Islet of Langerhans (tissue), 1 donor: ENCODE data around the gene USP16.
A peak's percentile ranks its signal among the peaks of the same experiment; 100 is the strongest.
"Not testable (repeated sequence)": the region's sequence is repeated elsewhere in the genome, so short reads cannot be mapped to it uniquely, and the experiment has no call there.

Source experiments
- FAIRE-seq: peaks from one replicate; lab custom pipeline; 2011; peaks lifted over from hg19 to GRCh38; lab: Jason Lieb, UNC

USP16 gene

DNA sequence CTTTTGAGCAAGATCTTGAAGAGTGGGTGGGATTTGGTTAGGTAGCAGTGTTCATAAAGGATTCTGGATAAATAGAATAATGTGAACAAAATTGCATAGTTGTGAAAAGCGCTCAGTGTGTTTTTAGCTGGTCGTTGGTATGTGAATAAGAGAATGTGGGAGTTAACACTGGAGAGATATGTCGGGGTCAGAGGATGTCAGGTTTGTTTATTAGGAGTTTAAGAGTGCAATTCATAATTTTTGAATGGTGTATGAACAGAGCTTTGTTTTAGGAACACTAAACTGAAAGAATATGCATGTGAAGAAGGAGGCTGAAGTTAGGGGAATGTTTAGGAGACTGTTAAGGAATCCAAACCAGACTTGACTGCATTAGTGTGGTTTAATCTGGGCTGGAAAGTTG lies 9.4 kb downstream of the USP16 start:
- FAIRE-seq, result no peak

DNA sequence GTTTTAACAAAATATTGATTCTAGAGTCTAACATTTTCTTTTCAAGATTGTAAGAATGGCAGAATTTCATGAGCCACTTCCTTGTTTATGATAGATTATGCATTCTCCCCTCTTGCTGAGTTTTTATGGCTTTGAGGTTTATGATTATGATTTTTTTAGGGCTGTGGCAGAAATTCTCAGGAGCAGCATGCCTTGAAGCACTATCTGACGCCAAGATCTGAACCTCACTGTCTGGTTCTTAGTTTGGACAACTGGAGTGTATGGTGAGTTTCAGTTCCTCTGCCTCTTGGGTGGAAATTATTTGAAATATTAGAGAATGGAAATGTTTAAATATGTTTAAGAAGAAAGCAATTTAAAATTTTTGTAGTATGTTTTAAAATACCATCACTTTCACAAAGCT lies 10.2 kb downstream of the USP16 start:
- FAIRE-seq, result no peak

DNA sequence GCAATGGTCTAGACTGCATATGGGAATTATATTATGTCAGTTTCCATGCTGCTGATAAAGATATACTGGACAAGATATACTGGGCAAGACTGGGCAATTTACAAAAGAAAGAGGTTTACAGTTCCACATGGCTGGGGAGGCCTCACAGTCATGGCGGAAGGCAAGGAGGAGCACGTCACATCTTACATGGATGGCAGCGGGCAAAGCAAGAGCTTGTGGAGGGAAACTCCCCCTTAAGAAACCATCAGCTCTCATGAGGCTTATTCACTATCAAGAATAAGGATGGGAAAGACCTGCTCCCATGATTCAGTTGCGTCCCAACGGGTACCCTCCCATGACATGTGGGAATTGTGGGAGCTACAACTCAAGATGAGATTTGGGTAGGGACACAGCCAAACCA lies 27.8 kb downstream of the USP16 start:
- FAIRE-seq, result no peak

DNA sequence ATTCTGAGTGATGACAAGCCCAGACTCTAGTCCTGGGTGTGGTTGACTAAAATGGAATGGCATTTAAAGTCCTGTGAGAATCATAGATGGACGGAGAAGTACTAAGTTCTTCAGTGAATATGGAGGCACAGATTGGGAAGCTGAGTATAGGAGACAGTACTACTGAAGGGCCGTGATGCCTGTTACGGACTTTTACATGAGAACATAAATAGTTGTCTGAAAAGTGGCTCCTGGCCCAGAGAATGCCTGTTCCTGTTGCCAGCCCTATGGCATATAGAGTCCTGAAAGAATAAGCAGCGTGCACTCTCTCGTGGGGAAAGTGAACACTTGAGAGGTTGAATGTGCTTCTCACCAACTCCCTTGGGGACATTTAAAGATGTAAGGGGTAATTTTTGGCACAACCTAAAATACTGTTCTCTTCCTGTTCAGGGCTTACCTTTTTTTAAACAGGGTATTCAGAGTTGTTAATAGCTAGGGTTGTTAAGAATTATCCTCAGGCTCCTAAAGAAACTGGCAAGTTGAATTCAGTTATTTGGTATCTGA lies 28.6 kb downstream of the USP16 start:
- no peak for FAIRE-seq

DNA sequence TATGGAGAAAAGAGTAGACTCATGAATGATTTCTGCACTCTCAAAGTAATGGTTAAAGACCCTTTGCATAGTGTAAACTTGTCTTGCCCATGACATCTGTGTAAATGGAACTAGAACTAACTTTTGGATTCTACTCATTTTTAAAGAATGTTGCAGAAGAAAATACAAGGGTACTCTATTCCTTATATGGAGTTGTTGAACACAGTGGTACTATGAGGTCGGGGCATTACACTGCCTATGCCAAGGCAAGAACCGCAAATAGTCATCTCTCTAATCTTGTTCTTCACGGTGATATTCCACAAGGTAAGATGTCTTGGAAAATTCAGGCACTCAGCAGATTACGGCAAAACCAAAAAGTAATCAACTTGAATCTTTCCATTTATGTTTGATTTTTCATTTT lies 29.2 kb downstream of the USP16 start:
- FAIRE-seq, result no peak

DNA sequence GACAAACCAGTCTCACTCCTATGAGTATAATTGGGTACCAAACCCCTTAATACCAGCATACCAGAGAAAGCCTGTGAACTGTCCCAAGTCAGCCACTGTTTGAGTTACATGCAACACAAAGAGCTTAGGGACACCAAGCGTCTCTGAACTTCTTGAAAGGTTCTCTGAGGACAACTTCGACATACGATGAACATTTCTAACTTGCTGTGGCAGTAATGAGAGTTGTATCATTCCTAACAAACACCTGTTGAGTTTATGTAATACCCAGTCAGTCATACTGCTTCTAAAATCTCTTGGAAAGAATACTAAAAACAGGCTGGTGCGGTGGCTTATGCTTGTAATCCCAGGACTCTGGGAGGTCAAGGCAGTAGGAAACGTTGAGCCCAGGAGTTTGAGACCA lies 30.6 kb downstream of the USP16 start:
- FAIRE-seq, result no peak

DNA sequence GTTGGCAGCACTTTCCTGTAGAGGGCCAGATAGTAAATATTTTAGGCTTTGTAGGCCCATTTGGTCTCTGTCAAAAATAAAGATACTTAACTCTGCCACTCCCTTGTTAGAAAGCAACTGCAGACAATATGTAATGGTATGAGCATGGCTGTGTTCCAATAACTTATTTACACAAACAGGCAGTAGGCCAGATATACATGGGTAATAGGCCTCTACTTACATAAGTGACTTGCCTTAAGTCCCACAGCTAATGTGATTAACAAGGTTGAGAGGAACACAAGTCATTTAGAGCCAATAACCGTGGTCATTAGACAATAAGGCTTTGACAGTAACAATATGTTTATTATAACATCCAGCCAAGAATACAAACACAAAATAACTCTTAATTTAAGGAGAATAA lies 31.5 kb downstream of the USP16 start:
- FAIRE-seq, result no peak

DNA sequence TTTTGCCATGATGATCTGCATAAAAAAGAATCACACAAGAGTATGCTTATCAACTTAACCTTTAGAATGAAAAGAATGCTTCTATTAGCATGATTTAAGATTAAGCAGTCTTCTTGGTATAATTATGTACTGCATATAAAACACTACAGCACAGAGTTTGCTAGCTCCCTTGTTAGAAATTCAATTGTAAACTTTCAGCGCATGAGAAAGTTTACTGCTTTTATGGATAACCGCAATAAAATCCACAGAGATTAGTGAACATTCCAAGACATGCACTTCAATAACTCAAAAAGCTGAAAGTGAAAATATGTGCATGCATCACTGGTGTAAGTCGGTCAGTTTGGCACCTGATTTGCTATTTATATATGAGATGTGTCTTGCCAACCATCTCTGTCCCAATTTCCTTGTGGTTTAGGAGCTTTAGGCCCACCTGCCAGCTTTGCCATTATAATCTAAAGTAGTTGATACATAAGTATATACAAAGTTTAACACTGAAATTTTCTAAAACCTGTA lies 32.1 kb downstream of the USP16 start:
- FAIRE-seq, result no peak

DNA sequence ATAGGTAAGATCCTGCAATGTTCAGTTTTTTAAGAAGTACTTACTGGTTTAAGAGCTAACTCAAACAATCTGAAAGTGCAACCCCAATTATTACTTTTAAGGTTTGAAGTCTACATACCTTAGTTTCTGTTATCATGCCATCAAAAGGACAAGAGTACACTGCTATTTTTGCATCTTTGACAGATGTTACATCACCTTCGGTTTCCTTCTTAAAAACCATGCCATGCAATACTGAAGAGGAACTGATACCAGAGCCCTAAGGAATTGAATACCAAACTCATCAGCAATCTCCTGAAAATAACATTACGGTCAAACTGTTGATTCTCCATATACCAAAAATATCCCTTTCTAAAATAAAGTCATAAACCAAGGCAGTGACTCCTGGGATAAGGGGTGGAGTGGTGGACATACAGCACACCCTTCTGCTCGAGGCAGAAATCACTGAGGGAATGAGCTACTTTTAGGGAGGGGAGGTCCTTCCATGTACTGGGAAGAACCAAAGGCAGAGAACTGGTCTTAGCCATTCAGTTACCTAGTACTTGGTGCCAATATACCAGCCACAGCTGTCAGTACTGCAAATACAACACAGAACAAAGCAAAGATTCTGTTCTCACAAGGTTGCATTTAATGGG lies 40.5 kb downstream of the USP16 start:
- no peak for FAIRE-seq

DNA sequence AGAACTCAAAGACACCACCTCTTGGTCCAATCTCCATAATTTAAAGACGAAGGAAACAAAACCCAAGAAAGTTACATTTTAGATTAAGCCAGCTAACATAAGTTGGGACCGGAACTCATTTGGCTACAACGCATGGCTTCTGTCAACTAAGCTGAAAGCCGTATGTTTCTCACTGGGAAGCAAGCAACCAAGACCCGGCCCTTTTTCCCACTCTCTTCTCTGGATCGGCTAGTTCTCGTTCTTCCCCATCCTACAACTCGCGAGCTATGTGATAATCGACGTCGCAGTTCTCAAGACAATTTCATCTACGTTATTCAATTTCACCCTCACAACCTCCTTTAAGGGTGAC lies 48.4 kb downstream of the USP16 start:
- no peak for FAIRE-seq

DNA sequence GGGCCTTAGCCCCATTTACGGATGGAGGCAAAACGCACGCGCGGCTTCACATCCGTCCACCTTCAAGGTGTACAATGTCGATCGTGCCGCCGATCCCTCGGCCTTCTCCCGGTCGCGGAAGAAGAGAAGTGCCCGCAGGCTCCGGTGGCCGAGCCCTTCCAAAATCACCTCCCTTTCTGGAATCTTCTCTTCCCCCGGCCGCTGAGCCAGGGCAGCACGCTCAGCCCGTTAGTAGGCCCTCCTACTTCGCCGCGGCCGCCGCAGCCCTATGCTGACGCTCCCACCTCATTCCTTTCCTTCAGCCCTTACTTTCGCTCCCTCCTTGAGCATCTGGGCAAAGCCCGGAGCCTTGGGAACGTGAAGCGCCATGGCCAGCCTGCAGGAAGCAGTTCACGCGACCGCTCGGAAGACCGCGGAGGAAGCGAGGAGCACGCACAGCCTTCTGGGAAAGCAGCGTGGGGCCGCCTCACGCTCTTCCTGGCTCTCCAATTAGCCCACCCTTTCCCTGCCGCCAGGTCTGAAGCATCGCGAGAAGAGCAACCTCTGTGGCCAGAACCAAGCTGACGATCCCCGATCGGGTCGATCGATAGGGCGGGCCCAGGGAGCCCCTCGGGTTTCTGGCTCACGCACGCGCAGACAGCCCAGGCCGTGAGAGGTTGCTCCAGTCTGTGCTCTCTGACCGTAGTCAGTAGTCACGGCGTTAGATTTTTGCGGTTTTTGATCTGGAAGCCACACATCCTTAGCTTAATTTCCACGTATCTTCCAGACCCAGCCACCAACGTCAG lies 48.9 kb downstream of the USP16 start, which contains the start of gene CCT8:
Gene CCT8, minus strand, starts transcription at position 427 of the 785 bp plus-strand sequence. Its CDS starts 58 bp downstream, at position 369.
- FAIRE-seq, result peak; percentile 76

DNA sequence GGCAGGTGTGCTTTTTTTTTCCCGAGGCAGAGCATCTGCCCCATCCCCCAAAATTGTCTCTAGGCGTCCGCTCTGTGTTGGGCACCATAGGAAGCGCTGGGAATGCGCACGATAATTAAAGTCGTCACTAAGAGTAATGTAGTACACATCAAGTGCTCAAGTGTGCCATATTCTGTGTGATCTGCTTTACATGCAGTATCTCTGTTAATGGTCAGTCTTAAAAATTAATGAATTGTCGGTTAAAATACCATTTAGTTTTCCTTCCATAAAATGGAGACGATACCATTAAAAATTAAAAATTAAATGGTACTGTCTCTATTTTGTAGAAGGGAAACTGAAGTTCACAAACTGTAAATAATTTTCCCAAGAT lies 49.5 kb downstream of the USP16 start:
- no peak for FAIRE-seq

DNA sequence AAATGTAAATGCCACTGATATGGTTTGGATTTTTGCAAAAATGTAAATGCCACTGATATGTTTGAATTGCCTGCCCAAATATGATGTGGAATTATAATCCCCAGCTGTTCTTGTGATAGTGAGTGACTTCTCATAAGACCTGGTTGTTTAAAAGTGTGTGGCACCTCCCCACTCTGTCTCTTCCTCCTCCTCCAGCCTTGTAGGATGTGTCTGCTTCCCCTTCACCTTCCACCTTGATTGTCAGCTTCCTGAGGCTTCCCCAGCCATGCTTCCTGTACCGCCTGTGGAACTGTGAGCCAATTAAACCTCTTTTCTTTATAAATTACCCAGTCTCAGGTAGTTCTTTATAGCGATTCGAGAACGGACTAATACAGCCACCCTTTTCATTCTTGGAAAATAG lies 50.3 kb downstream of the USP16 start:
- no peak for FAIRE-seq

DNA sequence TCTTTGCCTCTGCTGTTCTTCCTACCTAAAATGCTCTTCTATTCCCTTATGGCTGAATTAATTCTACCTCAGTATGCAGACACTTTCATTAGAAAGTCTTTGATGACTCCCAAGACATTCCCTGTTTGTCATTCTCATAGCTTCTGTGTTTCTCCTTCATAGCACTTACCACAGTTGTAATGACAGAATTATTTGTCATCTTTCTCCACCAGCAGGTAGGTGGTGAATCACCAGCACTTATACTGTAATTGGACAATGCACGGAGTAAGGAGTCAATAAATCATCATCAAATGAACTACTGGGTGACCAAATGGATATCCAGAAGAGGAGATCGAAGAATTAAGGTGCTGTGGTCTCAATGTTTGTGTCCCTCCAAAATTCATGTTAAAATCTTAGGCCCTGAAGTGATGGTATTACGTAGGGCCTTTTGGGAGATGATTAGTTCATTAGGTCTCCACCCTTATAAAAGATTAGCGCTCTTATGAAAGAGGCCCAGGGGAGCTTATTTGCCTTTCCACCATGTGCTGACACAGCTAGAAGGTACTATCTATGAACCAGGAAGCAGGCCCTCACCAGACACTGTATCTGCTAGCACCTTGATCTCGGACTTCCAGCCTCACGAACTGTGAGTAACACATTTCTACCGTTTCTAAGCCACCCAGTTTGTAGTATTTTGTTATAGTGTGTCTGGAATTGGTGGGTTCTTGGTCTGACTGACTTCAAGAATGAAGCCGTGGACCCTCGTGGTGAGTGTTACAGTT lies 51.4 kb downstream of the USP16 start:
- no peak for FAIRE-seq

DNA sequence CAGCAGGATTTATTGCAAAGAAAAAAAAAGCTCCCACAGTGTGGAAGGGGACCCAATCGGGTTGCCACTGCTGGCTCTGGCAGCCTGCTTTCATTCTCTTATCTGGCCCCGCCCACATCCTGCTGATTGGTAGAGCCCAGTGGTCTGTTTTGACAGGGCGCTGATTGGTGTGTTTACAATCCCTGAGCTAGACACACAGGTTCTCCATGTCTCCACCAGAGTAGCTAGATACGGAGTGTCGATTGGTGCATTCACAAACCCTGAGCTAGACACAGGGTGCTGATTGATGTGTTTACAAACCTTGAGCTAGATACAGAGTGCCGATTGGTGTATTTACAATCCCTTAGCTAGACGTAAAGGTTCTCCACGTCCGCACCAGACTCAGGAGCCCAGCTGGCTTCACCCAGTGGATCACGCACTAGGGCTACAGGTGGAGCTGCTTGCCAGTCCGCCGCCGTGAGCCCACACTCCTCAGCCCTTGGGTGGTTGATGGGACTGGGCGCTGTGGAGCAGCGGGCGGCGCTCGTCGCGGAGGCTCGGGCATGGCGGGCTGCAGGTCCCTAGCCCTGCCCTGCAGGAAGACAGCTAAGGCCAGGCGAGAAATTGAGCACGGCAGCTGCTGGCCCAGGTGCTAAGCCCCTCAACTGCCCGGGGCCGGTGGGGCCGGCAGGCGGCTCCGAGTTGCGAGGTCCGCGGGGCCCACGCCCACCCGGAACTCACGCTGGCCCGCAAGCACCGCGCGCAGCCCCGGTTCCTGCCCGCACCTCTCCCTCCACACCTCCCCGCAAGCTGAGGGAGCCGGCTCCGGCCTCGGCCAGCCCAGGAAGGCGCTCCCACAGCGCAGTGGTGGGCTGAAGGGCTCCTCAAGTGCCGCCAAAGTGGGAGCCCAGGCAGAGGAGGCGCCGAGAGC lies 52.5 kb downstream of the USP16 start:
- not testable (repeated sequence) for FAIRE-seq

DNA sequence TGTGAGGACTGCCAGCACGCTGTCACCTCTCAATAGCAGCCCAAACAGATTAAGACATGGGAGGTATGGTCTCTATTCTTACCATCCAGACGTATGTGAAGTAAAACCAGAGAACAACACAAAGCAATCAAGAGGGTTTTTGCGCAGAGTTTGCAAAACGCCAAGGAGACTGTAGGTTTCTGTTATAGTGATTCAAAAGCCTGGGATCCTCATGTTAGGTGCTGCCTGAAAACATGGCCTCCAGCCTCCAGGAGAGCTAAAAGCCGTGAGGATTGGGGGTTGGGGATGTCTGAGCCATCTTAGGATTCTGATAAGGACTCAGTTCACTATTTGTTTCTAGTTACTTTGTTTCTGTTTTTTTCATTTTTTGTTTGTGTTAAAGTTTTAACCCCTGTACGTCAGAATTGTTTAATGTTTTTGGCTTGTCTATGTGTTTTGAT lies 53.2 kb downstream of the USP16 start:
- FAIRE-seq, result peak; percentile 36

DNA sequence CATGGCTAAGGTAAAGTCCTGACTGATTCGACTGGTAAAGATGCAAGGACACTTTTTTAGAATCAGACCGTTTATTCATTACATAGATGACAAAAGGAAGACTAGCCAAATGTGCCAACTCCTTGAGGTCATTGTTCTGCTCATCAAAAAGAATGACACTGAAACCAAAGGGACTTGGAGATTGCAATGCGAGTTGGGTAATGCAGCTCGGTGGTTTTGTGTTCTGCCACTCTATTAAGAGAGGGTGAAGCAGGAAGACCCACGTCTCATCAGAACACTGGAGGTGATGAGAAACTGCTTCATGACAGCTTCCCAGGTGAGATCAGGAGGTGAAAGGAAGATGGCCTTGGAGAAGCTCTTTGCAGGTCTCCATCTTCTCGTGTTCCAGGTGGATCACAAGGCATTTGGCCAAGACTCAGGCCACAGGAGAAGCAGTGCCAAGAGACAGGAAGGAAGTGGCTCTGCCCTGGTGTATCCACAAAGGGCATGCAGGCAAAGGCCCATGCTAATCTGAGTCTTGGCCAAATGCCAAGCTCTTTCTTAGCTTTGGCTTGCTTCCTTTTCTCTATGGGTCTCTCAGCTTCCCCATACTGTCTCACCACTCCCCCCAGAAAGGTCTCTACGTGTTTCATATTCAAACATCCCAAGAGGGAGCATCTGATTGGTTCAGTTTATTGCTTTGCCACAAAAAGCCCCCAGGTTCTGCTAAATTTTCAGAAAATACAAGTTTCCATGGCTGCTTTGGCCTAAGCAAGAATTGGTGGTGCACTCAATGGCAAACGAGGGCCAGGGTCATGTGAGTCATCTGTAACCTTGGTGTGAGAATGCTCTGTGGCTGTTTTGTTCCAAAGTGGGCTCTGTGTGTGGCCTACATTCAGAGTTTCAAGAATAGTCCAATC lies 54.6 kb downstream of the USP16 start:
- no peak for FAIRE-seq

DNA sequence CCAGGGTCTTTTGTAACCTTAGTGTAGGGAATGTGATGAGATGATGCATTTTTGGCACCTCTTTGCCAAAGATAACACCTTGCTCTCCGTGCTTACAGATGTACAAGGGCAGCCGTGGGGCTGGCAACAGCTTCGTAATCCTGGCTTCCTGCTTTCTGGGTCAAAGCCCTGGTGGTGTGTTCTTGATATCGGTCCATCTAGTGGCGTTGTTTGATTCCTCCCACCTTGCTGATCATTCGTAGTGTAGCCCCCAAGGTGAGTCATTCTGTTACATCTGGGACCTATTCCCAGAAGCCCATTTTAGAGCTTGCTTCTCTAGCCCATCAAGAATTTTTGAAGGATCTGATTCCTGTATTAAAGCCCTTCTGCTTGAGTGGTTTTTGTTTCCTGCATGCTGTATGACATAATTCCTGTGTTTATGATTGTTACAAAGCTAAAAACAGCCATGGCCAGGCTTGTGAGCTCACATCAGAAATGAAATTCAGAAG lies 56.0 kb downstream of the USP16 start:
- no peak for FAIRE-seq

DNA sequence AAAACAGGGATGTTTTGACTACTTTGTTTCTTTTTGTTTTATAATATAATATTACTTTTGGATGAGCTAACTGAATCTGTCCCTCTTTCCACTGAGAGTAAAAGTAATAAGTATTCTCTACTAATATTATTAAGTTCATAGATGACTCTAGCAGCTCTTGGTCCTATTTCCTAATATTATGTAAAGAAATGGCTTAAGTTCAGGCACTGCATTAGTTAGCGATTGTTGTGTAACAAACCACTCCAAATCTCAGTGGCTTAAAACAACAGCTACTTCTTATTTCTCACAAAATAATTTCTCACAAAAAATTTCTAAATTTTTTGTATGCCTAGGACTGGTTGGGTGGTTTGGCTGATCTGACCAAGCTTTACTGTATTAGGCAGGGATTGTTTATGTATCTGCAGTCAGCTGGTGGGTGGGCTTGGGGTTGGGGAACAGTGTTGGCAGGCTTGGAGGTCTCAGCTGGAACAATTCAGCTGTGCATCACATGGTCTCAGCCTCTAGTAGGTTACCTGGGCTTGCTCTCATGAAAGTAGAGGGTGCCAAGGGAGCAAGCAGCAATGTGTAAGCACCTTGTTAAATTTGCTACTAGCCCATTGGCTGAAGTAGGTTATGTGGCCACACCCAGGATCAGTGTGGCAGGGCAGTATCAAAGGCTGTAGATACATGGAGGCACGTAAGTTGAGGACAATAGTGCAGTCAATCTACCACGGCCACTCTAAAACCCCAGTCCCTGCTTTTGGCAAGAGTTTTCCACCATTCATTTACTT lies 57.8 kb downstream of the USP16 start:
- FAIRE-seq, result no peak

DNA sequence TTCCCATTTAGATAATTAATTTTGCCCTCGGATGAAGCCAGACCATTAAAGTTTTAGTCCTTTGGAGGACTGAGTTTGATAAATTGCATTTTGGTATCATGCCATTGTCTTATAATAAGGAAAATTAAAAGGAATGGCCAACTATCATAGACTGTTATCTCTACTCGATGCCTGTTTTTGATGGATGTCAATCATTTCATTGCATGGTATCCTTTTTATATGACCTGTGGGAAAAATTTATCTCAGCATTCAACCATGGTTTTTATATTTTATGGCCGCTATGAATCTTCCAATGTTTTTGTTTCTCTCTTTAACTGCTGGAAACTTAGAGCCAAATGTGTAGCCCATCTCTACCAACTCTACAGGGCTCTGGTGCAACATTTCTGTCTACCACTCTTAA lies 58.8 kb downstream of the USP16 start:
- no peak for FAIRE-seq
